Stomach (tissue), 9 donors: ENCODE measurements around the gene GIMAP5. TPM values are rescaled to one million over a fixed set of nuclear protein-coding genes. Genes with fewer than 3 reads are reported as not detected.

Source experiments
- DNase-seq, 2 donors: peaks; one replicate each; pipeline versions ENCODE4 v3.0.0 to v3.0.0-alpha.2; 2013 to 2019
- H3K27ac ChIP-seq, 5 donors: fragments of 200-600 bp in 4 of 5; sonication (generic) in 4 of 5; one replicate each; pipeline ENCODE4 v1.5.1; 2013 to 2019; ENCODE audit warnings: mild to moderate bottlenecking in 1 of 5, moderate library complexity in 1 of 5
- H3K27me3 ChIP-seq, 3 donors: fragments of 200-600 bp; sonication (generic); one replicate each; pipeline ENCODE4 v1.5.1; 2017 to 2019; ENCODE audit warnings: mixed run types in 1 of 3
- H3K36me3 ChIP-seq, 4 donors: fragments of 200-600 bp; sonication (generic); 1 replicate in 3 of 4; 2 replicates in 1 of 4; pipeline ENCODE4 v1.5.1; 2016 to 2019
- H3K4me1 ChIP-seq, 4 donors: fragments of 200-600 bp; sonication (generic); one replicate each; pipeline ENCODE4 v1.5.1; 2016 to 2019
- H3K4me3 ChIP-seq, 4 donors: fragments of 200-600 bp; sonication (generic) in 3 of 4; one replicate each; pipeline ENCODE4 v1.5.1; 2016 to 2019; ENCODE audit warnings: mild to moderate bottlenecking in 1 of 4
- H3K9me3 ChIP-seq, 4 donors: fragments of 200-600 bp; sonication (generic); one replicate each; pipeline ENCODE4 v1.5.1; 2016 to 2019
- EP300 ChIP-seq: sonication (generic); formaldehyde crosslinking; IDR thresholded peaks from one replicate; pipeline ENCODE4 v1.6.1; 2017; ENCODE audit warnings: antibody characterized with exemption
- POLR2A ChIP-seq, 4 donors: fragments of 450-650 bp; IDR thresholded peaks; one replicate each; pipeline ENCODE4 v1.6.1; 2016; ENCODE audit warnings: antibody characterized with exemption in 4 of 4, control low read depth in 2 of 4, mild to moderate bottlenecking in 1 of 4, moderate library complexity in 1 of 4
- POLR2AphosphoS5 ChIP-seq, 3 donors: sonication (generic); formaldehyde crosslinking; IDR thresholded peaks; one replicate each; pipeline ENCODE4 v1.6.1; 2016; ENCODE audit warnings: antibody characterized with exemption in 3 of 3
- WGBS, 5 donors: extraction: QIAGEN DNeasy Blood & Tissue Kit in 3 of 5; methylation state at CpG; one replicate each; pipeline versions ENCODE4 v1.1.5 to v1.1.7; 2013 to 2018; 5-methylcytosine and 5-hydroxymethylcytosine counted together
- intact Hi-C: fragments of 100-400 bp; cut with DNase I; formaldehyde crosslinking; loops from one replicate; pipeline ENCODE4 v1.15.1; 2023; ENCODE audit warnings: low total_unique reads
- polyA plus RNA-seq, 3 donors: library from polyadenylated mRNA; stranded (reverse); fragments of 200-250 nt; gene quantifications; one replicate each; pipeline ENCODE4 v1.2.3, GENCODE V29; 2013
- total RNA-seq, 5 donors: library from RNA; depleted of rRNA; stranded (reverse); fragments of >200 nt; gene quantifications; one replicate each; pipeline versions ENCODE4 v1.1.0 to v1.2.3, GENCODE V29; 2014 to 2016
- TF ChIP-seq, protein P1 (sequence below), 7 experiments: fragments of 450-650 bp in 4 of 7; fragments of 200-600 bp in 3 of 7; sonication (generic) in 3 of 7; IDR thresholded peaks; one replicate each; pipeline ENCODE4 v1.5.1; 2016 to 2019; ENCODE audit warnings: antibody characterized with exemption in 7 of 7, control low read depth in 2 of 7, mild to moderate bottlenecking in 1 of 7
- donor health status: healthy with polysubstance abuse.
- donor health status: Bipolar disorder and iron deficiency.
- donor health status: healthy.

The GIMAP5 gene
- total and polyA plus RNA-seq, 8 donors: 7.0 to 25.2 (median 17.5) TPM

DNA sequence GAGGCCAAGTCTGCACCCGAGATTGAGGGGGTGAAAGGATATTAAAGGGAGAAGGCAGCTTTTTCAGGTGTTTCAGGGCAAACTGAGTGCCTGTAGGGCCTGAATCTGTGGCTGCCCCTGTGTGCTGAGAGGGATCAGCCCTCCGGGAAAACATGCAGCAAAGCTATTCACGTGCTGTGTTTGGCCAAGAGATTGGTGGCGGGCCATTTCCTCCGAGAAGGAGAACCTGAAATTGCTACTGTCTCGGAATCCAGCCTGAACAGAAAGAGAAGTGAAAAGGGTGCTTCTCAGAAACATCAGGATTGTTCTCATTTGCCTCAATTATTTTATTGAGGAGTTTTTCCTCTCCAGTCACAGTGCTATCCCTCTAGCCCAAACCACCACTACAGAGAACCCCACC lies 16.0 kb downstream of the GIMAP5 start:
- Histone ChIP-seq H3K36me3 (no peaks in the 10 kb centered on the region), H3K9me3 (no peaks in the 10 kb centered on the region), H3K27me3 (no peaks in the 10 kb centered on the region), H3K4me3 (no peak overlapping the region), H3K4me1 (peaks cover 0 to 22% (median 0%) of the 10 kb centered on the region in 4 donors), H3K27ac (peak overlapping the region in 1 of 5 donors; percentile 18)
- TF ChIP-seq EP300 (no peak), POLR2A (IDR thresholded peaks at IDR 0.05) (no peak), POLR2AphosphoS5 (IDR thresholded peaks at IDR 0.05) (no peak)
- TF ChIP-seq, protein P1, sequence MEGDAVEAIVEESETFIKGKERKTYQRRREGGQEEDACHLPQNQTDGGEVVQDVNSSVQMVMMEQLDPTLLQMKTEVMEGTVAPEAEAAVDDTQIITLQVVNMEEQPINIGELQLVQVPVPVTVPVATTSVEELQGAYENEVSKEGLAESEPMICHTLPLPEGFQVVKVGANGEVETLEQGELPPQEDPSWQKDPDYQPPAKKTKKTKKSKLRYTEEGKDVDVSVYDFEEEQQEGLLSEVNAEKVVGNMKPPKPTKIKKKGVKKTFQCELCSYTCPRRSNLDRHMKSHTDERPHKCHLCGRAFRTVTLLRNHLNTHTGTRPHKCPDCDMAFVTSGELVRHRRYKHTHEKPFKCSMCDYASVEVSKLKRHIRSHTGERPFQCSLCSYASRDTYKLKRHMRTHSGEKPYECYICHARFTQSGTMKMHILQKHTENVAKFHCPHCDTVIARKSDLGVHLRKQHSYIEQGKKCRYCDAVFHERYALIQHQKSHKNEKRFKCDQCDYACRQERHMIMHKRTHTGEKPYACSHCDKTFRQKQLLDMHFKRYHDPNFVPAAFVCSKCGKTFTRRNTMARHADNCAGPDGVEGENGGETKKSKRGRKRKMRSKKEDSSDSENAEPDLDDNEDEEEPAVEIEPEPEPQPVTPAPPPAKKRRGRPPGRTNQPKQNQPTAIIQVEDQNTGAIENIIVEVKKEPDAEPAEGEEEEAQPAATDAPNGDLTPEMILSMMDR (IDR thresholded peaks at IDR 0.05): no peak
- WGBS, 5 donors: 49 to 59% (median 55%) methylated on average over 6 of the region's 6 CpGs
- intact Hi-C loops: loop anchor here (10.0 kb wide), 1 partner anchor 298 kb away; the partner anchor contains the start of gene GIMAP8
- DNase-seq: no peak

DNA sequence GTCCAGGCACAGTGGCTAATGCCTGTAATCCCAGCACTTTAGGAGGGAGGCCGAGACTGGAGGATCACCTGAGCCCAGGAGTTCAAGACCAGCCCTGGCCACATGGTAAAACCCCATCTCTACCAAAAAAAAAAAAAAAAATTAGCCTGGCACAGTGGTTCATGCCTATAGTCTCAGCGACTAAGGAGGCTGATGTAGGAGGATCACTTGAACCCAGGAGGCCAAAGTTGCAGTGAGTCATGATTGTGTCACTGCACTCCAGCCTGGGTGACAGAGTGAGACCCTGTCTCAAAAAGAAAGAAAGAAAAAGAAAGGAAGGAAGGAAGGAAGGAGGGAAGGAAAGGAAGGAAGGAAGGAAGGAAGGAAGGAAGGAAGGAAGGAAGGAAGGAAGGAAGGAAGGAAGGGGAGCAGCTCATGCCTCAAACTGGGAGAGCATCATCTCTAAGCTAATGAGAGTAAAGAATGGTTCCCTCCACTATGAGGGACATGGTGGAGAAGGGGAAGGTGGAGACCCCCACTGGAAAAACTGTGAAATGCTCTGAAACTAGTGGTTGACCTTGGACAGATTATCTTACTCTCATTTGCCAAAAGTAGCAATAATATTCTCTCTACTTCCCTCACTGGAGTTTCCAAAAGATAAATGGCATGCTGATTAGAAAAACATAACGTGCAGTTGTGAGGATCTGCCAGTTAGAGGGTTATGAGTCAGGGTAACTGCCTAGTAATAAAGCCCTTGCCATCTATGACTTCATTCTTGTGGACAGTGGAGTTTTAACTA lies 16.8 kb downstream of the GIMAP5 start:
- intact Hi-C loops: loop anchor here (10.0 kb wide), 1 partner anchor 299 kb away; the partner anchor contains the start of gene GIMAP8
- H3K27ac ChIP-seq: peak overlapping the region in 1 of 5 donors; percentile 18
- TF ChIP-seq POLR2A (IDR thresholded peaks at IDR 0.05) (no peak), POLR2AphosphoS5 (IDR thresholded peaks at IDR 0.05) (no peak), EP300 (no peak)
- TF ChIP-seq, protein P1 (IDR thresholded peaks at IDR 0.05): no peak
- no peaks in the 10 kb centered on the region for H3K27me3 ChIP-seq
- WGBS, 5 donors: 29 to 38% (median 32%) methylated on average over 3 of the region's 3 CpGs
- no peaks in the 10 kb centered on the region for H3K9me3 ChIP-seq
- peaks cover 0 to 22% (median 0%) of the 10 kb centered on the region in 4 donors for H3K4me1 ChIP-seq
- no peaks in the 10 kb centered on the region for H3K36me3 ChIP-seq
- peak in 1 of 2 donors; percentile 40 for DNase-seq
- no peak overlapping the region for H3K4me3 ChIP-seq

DNA sequence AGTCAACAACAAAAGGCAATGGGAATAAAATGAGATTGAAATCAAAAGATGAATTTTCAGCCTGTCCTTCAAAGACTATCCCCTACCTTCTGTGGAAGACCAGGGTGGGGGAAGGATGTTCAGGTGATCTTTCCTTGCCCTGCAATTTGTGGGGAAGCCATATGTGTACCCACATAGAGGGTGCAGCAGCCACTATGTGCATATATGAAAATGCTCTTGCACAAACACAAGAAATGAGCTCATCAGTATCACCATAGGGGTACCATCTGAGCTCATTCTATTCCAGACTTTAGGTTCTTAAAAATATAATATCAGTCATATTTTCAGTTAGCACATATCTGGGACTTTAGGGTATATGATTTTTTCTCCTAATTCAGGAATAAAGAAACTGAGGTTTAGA lies 17.7 kb downstream of the GIMAP5 start:
- intact Hi-C loops: loop anchor here (10.0 kb wide), 1 partner anchor 300 kb away; the partner anchor contains the start of gene GIMAP8
- H3K27ac ChIP-seq: peak overlapping the region in 2 of 5 donors; percentile 54 to 63

DNA sequence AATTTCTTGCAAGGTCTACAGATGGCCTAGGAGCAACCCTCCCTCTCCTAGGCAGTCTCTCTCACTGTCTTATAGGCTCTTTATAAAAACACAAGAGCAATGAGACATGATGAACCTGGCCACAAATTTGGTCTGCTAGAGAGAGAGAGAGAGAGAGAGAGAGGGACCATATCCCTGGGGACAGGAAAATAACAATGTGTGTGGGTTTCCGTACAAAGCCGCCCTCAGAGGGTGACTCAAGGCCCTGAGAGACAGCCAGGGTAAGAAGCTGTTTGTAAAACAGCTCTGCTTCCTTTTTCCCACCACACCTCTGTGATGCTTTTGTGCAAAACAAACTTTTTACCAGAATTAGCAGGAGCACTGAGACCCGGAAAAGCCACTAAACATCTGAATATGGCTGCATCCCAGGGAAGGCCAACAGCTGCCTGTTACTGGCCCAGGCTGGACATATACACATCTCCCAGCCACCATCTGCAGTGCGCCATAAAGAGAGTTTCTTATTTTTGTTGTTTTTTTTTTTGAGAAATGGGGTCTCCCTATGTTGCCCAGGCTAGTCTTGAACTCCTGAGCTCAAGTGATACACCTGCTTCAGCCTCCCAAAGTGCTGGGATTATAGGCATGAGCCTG lies 18.4 kb downstream of the GIMAP5 start:
- 67 to 74% (median 69%) methylated on average over 4 of the region's 4 CpGs for WGBS, 5 donors
- no peak overlapping the region for H3K4me3 ChIP-seq
- H3K36me3 ChIP-seq: no peaks in the 10 kb centered on the region
- peak in 1 of 2 donors; percentile 45 for DNase-seq
- H3K27ac ChIP-seq: peak overlapping the region; percentile 13 to 63 (median 24)
- no peaks in the 10 kb centered on the region for H3K27me3 ChIP-seq
- H3K9me3 ChIP-seq: no peaks in the 10 kb centered on the region
- intact Hi-C loops: loop anchor here (10.0 kb wide), 1 partner anchor 301 kb away; the partner anchor contains the start of gene GIMAP8
- TF ChIP-seq, protein P1 (IDR thresholded peaks at IDR 0.05): no peak
- TF ChIP-seq POLR2AphosphoS5 (IDR thresholded peaks at IDR 0.05): peak in 1 of 3 donors; percentile 28
- peaks cover 0 to 22% (median 0%) of the 10 kb centered on the region in 4 donors for H3K4me1 ChIP-seq

More for the DNA sequence above, 17.7 kb downstream of the GIMAP5 start:
- TF ChIP-seq EP300 (no peak), POLR2AphosphoS5 (IDR thresholded peaks at IDR 0.05) (no peak), POLR2A (IDR thresholded peaks at IDR 0.05) (no peak)
- TF ChIP-seq, protein P1 (IDR thresholded peaks at IDR 0.05): no peak
- no peak for DNase-seq
- H3K4me3 ChIP-seq: no peak overlapping the region
- H3K9me3 ChIP-seq: no peaks in the 10 kb centered on the region
- H3K36me3 ChIP-seq: no peaks in the 10 kb centered on the region
- H3K27me3 ChIP-seq: no peaks in the 10 kb centered on the region
- H3K4me1 ChIP-seq: peaks cover 0 to 22% (median 0%) of the 10 kb centered on the region in 4 donors
